HepG2 (cell line): ENCODE data around the gene CYSRT1. TPM values are rescaled to one million over a fixed set of nuclear protein-coding genes. Genes with fewer than 3 reads are reported as not detected.

Experiments used
- ATAC-seq: fragments of 200-7000 bp; cut with Tn5 transposase; 3 replicates; pipeline ENCODE4 v1.9.1; 2020; ENCODE audit warnings: mild to moderate bottlenecking, moderate library complexity
- BruUV-seq: library from RNA; stranded (reverse); fragments of 400-500 nt; replicated peaks from 2 replicates; lab custom pipeline; 2021; lab: Mats Ljungman, UMichigan
- CTCF ChIA-PET: fragments of 300-600 bp; formaldehyde crosslinking; extraction: SDS; loops from one replicate; lab custom pipeline; 2021; ENCODE audit warnings: low total read pairs, inconsistent platforms, low intra/inter-chr PET ratio; lab: Yijun Ruan, JAX
- POLR2A ChIA-PET: fragments of 350-600 bp; sonication (Branson Sonifier 250); formaldehyde crosslinking; loops from one replicate; lab custom pipeline; 2020; ENCODE audit warnings: antibody characterized with exemption, inconsistent platforms; lab: Yijun Ruan, JAX
- DNase-seq: peaks from one replicate; pipeline ENCODE4 v3.0.0-alpha.2; 2015; ENCODE audit warnings: low spot score
- FAIRE-seq: peaks from 3 replicates; lab custom pipeline; 2011; peaks lifted over from hg19 to GRCh38; lab: Jason Lieb, UNC
- H2AFZ ChIP-seq: one replicate; pipeline ENCODE4 v1.6.1; 2011; ENCODE audit warnings: low read length, inconsistent platforms
- H3K27ac ChIP-seq: fragments of 300-600 bp; 3 replicates; pipeline ENCODE4 v1.8.0; 2011; ENCODE audit warnings: mixed run types, mild to moderate bottlenecking, mixed read lengths, low read length, inconsistent platforms; ENCODE audit not compliant: insufficient read depth; ENCODE audit errors: extremely low read length
- H3K27me3 ChIP-seq, 2 experiments: fragments of 200-600 bp in 1 of 2; 2 replicates in 1 of 2; 3 replicates in 1 of 2; pipeline versions ENCODE4 v1.6.0 to v1.8.0; 2011; ENCODE audit warnings: low read length in 2 of 2, mild to moderate bottlenecking in 2 of 2, moderate library complexity in 2 of 2, inconsistent platforms in 1 of 2; ENCODE audit not compliant: insufficient read depth in 2 of 2, control insufficient read depth in 1 of 2
- H3K36me3 ChIP-seq, 2 experiments: fragments of 200-600 bp in 1 of 2; replicated peaks in 1 of 2; 2 replicates in 1 of 2; 3 replicates in 1 of 2; pipeline versions ENCODE4 v1.5.1 to v1.8.0; 2011; ENCODE audit warnings: low read length in 2 of 2, inconsistent platforms in 1 of 2; ENCODE audit not compliant: insufficient read depth in 2 of 2, control insufficient read depth in 1 of 2
- H3K4me1 ChIP-seq: 2 replicates; pipeline ENCODE4 v1.5.1; 2012; ENCODE audit warnings: low read length, inconsistent platforms; ENCODE audit not compliant: insufficient read depth
- H3K4me2 ChIP-seq: 2 replicates; pipeline ENCODE4 v1.6.0; 2011; ENCODE audit warnings: low read depth, low read length, inconsistent platforms
- H3K4me3 ChIP-seq, 3 experiments: fragments of 200-600 bp in 1 of 3; sonication (generic), shearing (Covaris generic) in 1 of 3; replicated peaks in 1 of 3; 2 replicates each; pipeline ENCODE4 v1.5.1; 2011 to 2016; ENCODE audit warnings: low read length in 3 of 3, inconsistent platforms in 2 of 3, low read depth in 2 of 3, mild to moderate bottlenecking in 2 of 3, control low read depth in 1 of 3, mixed read lengths in 1 of 3; ENCODE audit not compliant: insufficient read depth in 1 of 3
- H3K79me2 ChIP-seq: one replicate; pipeline ENCODE4 v1.6.1; 2011; ENCODE audit warnings: low read length, inconsistent platforms; ENCODE audit not compliant: insufficient read depth
- H3K9ac ChIP-seq: 2 replicates; pipeline ENCODE4 v1.6.0; 2011; ENCODE audit warnings: mild to moderate bottlenecking, low read depth, low read length, inconsistent platforms; ENCODE audit not compliant: insufficient read depth
- H3K9me3 ChIP-seq: 2 replicates; pipeline ENCODE4 v1.5.1; 2012; ENCODE audit warnings: mild to moderate bottlenecking, low read length
- H4K20me1 ChIP-seq: 2 replicates; pipeline ENCODE4 v1.6.0; 2011; ENCODE audit warnings: inconsistent platforms, mild to moderate bottlenecking, low read length, moderate library complexity; ENCODE audit not compliant: insufficient read depth
- HIVEP1 ChIP-seq: sonication (generic); formaldehyde crosslinking; IDR thresholded peaks from 2 replicates; pipeline ENCODE4 v1.4.0; 2020; ENCODE audit warnings: mild to moderate bottlenecking, missing genetic modification reagents
- HNRNPL ChIP-seq: fragments of 200-400 bp; formaldehyde crosslinking; IDR thresholded peaks from 2 replicates; pipeline ENCODE4 v1.6.1; 2017; ENCODE audit warnings: mild to moderate bottlenecking, low read depth, low read length
- NFIC ChIP-seq: IDR thresholded peaks from 2 replicates; pipeline ENCODE4 v1.6.1; 2012; ENCODE audit warnings: mild to moderate bottlenecking, low read length, inconsistent platforms
- ZBTB26 ChIP-seq: IDR thresholded peaks from 2 replicates; pipeline ENCODE4 v1.6.1; 2016; ENCODE audit warnings: missing compliant biosample characterization, missing genetic modification reagents, borderline replicate concordance
- ZNF274 ChIP-seq: sonication (generic); formaldehyde crosslinking; IDR thresholded peaks from 2 replicates; pipeline ENCODE4 v1.5.1; 2020; ENCODE audit warnings: mild to moderate bottlenecking, missing genetic modification reagents
- ZNF333 ChIP-seq: sonication (generic); formaldehyde crosslinking; IDR thresholded peaks from 2 replicates; pipeline ENCODE4 v1.4.0; 2020; ENCODE audit warnings: mild to moderate bottlenecking, missing genetic modification reagents, borderline replicate concordance
- ZNF672 ChIP-seq: sonication (generic); formaldehyde crosslinking; IDR thresholded peaks from 2 replicates; pipeline ENCODE4 v1.8.1; 2022; ENCODE audit warnings: missing genetic modification reagents
- WGBS: methylation state at CpG from one replicate; pipeline ENCODE4 v1.1.6; 2017; ENCODE audit warnings: low lambda C conversion rate; 5-methylcytosine and 5-hydroxymethylcytosine counted together
- in situ Hi-C: cut with HindIII; loops from 2 replicates; pipeline ENCODE4 v1.10.0; 2017; ENCODE audit warnings: low pct_unique_long_range_greater_than_20kb; ENCODE audit not compliant: extremely low pct_ligation_motif_present
- intact Hi-C: fragments of 100-400 bp; cut with micrococcal nuclease; formaldehyde crosslinking; loops from one replicate; pipeline ENCODE4 v1.10.0; 2022; ENCODE audit not compliant: unreplicated experiment
- polyA plus RNA-seq, 8 experiments: library from polyadenylated mRNA; depleted of rRNA in 3 of 8; stranded (reverse) in 7 of 8; unstranded in 1 of 8; fragments of >200 nt; fragmentation: Illumina TruSeq in 4 of 8; extraction: Trizol in 4 of 8; gene quantifications; 2 replicates each; pipeline versions ENCODE4 v1.2.1 to v1.2.3, GENCODE V29; 2011 to 2016; ENCODE audit warnings: low read depth in 4 of 8, missing spikeins in 1 of 8, mixed read lengths in 1 of 8; ENCODE audit not compliant: insufficient read depth in 1 of 8
- total RNA-seq, 5 experiments: library from RNA; depleted of rRNA; stranded (reverse); fragments of >200 nt; fragmentation: Illumina TruSeq; extraction: Trizol; gene quantifications; 2 replicates each; pipeline ENCODE4 v1.2.3, GENCODE V29; 2016; ENCODE audit warnings: low read depth in 1 of 5

CYSRT1 gene
- total and polyA plus RNA-seq, 2 of the 13 experiments (the other 11 are each of a cell fraction or from before 2014, with no cell fraction given), result 1.5 to 2.1 TPM

- ChIA-PET CTCF (no interaction called here), POLR2A (interaction anchor here (2.3 to 2.7 kb wide), 2 partner anchors 9 to 31 kb away, joined by 12 to 16 read pairs; partner anchors contain the start of genes TPRN and TUBB4B)
- Histone ChIP-seq H3K4me2 (no peak overlapping the region), H3K36me3 (no peaks in the 10 kb centered on the region), H2AFZ (no peak overlapping the region), H3K27ac (peak overlapping the region; percentile 75), H4K20me1 (no peaks in the 10 kb centered on the region), H3K4me1 (peaks cover 65% of the 10 kb centered on the region), H3K9me3 (no peaks in the 10 kb centered on the region), H3K4me3 (no peak overlapping the region), H3K79me2 (peaks cover 4% of the 10 kb centered on the region), H3K9ac (no peak overlapping the region), H3K27me3 (no peaks in the 10 kb centered on the region)
- in situ Hi-C loops, result no loop called here
- no peak for ATAC-seq
- 0 out of 2 replicates have a peak, but pooled peaks have one; percentile 53 for TF ChIP-seq HNRNPL
- no peak for TF ChIP-seq ZBTB26 (CRISPR knock-in tag)
- no peak for TF ChIP-seq HIVEP1 (CRISPR knock-in tag)
- 0 out of 2 replicates have a peak, but pooled peaks have one; percentile 32 for TF ChIP-seq ZNF333 (CRISPR knock-in tag)
- 0 out of 2 replicates have a peak, but pooled peaks have one; percentile 25 for TF ChIP-seq ZNF672 (CRISPR knock-in tag)
- BruUV-seq, result no TSS peak
- no peak for DNase-seq
- no peak for FAIRE-seq
- WGBS, result 95% methylated on average over 12 of the region's 23 CpGs
- intact Hi-C loops, result no loop called here
Observed at GRCh38 chr9:137231372-137232039, 6.5 kb downstream of the CYSRT1 start.

GRCh38 chr9:137232101-137232500, 7.1 kb downstream of the CYSRT1 start:
- Histone ChIP-seq H3K9ac (no peak overlapping the region), H4K20me1 (no peaks in the 10 kb centered on the region), H2AFZ (no peak overlapping the region), H3K27me3 (no peaks in the 10 kb centered on the region), H3K4me1 (peaks cover 65% of the 10 kb centered on the region), H3K79me2 (peaks cover 6% of the 10 kb centered on the region), H3K27ac (no peak overlapping the region), H3K4me3 (no peak overlapping the region), H3K9me3 (no peaks in the 10 kb centered on the region), H3K4me2 (no peak overlapping the region), H3K36me3 (no peaks in the 10 kb centered on the region)
- 85% methylated on average over 4 of the region's 10 CpGs for WGBS
- POLR2A ChIA-PET, result no interaction called here
- CTCF ChIA-PET, result no interaction called here
- BruUV-seq, result no TSS peak
- FAIRE-seq (no peak), ATAC-seq (no peak), DNase-seq (no peak)
- intact Hi-C loops, result no loop called here
- in situ Hi-C loops, result no loop called here
- TF ChIP-seq NFIC (no peak), ZNF274 (no peak)
